GM18951 (cell line): ENCODE measurements around the gene POC1B.

ENCODE experiments used
- POLR2A ChIP-seq: IDR thresholded peaks from 4 replicates; pipeline ENCODE4 v1.6.1; 2011; ENCODE audit warnings: mild to moderate bottlenecking; ENCODE audit not compliant: insufficient read length, insufficient read depth; ENCODE audit errors: extremely low read depth
- in situ Hi-C: fragments of 300-500 bp; cut with MboI; formaldehyde crosslinking; loops from one replicate; pipeline ENCODE4 v1.12.0; 2022; ENCODE audit warnings: low sequenced_read_pairs, mixed read lengths, inconsistent platforms; ENCODE audit not compliant: unreplicated experiment

The POC1B gene

GRCh38 chr12:89524541-89525304 is 1.1 kb downstream of the POC1B start, which contains the start of gene GALNT4:
GALNT4 (minus strand) TSS chr12:89524796; CDS start chr12:89524549, 247 bp downstream.
- in situ Hi-C loops, result loop anchor here (5.0 to 25.0 kb wide), 4 partner anchors 50 to 988 kb away; no protein-coding TSS in a partner anchor

DNA sequence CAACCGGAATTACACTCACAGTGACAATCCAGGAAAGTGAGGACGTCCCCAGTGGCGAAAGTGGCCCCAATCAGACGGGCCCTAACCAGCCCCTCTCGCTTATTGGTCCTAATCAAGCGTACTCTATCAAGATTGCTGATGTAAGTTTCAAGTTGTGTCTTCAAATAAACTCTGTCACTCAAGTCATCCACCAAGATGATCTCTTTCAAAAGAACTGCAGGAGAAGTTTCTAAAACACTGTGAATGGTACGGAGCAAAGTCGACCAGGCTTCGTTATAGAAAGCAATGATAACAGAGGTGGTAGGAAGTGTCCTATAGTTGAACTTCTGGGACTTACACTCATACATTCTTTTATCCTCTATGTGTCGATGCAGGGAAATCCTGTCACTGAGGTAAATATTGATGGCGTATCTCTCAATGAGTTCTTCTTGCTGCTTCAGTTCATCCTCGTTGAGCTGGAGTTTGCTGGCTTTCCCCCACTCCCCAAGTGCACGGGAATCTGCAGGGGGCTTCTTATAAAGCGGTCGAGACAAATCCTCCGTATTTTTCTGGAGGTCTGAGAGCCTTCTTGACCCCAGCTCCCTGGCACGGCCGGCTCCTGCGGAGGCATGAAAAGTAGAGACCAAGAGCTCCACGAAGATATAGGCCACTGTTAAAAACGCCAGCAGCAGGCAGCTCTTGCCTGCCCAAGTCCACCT is 1.9 kb downstream of the POC1B start:
- no peak for TF ChIP-seq POLR2A
- in situ Hi-C loops, result loop anchor here (10.0 kb wide), 1 partner anchor 49 kb away; no protein-coding TSS in a partner anchor

More at GRCh38 chr12:89524541-89525304, 1.1 kb downstream of the POC1B start, which contains the start of gene GALNT4:
- TF ChIP-seq POLR2A, result peak; percentile 57

DNA sequence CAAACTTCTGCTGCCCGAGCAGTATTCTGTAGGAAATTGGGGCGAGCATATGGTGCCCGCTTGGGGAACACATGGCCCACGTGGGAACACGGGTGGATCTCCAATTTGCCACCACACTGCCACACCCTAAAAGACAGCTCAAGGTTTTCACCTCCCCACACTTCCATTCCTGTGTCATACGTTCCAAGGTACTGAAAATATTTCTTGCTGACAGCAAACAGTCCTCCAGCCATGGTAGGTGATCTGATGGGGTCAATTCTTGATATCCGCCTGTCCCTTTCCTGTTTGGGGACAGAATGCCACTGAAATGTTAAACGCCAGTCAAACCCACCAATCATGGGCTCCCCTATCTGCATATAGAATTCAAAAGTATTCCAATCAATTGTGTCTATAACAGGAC is 2.5 kb downstream of the POC1B start:
- in situ Hi-C loops, result loop anchor here (10.0 kb wide), 1 partner anchor 49 kb away; no protein-coding TSS in a partner anchor
- no peak for TF ChIP-seq POLR2A

GRCh38 chr12:89521364-89522223 is 4.3 kb downstream of the POC1B start:
- no peak for TF ChIP-seq POLR2A
- in situ Hi-C loops, result loop anchor here (10.0 kb wide), 1 partner anchor 47 kb away; no protein-coding TSS in a partner anchor

DNA sequence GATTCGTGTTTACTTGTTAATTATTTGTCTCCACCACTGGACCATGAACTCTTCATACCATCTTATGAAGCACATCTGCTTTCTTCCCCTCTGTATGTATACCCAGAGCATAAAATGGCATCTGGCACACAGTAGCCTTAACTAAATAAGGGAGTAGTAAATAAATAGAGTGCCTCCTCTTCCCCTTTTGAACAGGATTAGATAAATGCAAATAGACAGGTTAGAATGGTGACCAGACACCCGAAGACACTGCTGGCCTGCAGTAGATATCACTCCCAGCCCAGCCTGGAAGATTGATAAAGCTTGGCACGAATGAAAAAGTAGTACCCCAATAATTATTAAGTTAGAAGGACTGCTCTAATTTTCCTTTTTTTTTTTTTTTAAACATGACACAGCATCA is 8.1 kb downstream of the POC1B start:
- TF ChIP-seq POLR2A, result no peak
- in situ Hi-C loops, result no loop called here

DNA sequence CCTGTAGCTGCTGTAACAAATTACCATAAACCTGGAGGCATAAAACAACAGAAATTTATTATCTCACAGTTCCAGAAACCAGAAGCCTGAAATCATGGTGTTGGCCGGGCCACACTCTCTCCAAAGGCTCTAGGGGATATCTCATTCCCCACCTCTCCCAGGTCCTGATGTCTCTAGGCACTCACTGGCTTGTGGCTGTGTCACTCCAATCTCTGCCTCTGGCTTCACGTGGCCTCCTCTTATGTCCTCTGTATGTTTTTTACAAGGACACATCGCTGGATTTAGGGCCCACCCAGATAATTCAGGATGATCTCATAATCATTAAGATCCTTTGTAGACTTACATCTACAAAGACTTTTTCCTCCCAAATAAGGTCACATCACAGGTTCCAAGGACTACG is 9.2 kb downstream of the POC1B start:
- TF ChIP-seq POLR2A, result no peak
- in situ Hi-C loops, result no loop called here

DNA sequence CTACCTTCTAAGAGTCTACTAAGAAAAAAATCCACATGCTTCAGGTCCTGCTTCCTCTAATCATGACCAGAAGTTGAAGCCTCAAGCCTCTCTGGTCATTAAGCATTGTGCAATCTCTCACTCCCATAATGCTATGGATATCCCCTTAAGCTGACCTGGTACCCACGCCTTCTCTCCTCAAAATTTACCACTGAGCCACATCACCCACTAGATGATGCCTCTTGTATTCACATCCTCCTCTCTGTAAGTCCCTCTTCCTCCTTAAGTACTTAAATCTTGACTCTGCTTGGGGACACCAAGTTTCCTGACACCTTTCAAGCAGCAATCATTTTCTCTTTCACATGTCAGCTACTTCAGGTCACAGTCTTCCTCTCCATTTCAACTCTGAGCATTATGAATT is 11.1 kb downstream of the POC1B start:
- TF ChIP-seq POLR2A, result no peak
- in situ Hi-C loops, result no loop called here

- in situ Hi-C loops, result no loop called here
- TF ChIP-seq POLR2A, result no peak
These were observed 12.3 kb downstream of the POC1B start for GRCh38 chr12:89513544-89513943.

DNA sequence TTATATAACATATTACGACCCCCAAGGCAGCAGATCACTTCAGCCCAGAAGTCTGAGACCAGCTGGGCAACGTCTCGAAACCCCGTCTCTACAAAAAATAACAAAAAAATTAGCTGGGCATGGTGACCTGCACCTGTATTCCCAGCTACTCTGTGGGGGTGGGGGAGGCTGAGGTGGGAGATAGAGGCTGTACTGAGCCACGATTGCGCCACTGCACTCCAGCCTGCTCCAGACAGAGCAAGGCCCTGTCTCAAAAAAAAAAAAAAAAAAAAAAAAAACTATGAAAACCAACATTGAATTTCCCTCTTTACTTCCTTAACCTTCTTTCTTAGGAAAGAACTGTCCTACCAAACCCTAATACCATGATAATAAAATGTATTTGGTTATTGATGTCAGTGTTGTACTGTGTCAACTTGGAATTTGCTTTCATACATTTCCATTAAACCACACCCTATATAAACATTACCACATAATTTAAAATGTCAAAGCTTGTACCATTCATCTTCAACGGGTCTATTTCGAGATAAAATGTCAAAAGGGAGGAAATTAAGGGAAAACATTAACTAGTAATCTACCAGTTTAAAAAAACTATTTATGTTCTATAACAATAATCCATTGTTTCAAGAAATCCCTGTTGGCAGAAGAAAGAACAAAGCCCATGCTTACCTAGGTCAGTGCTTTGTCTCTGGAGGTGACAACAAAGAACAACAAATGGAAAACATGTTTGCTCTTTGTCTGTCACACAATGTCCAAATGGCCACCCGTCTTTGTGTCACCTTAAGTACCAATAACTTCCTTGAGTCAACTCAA is 18.6 kb downstream of the POC1B start:
- in situ Hi-C loops, result no loop called here

DNA sequence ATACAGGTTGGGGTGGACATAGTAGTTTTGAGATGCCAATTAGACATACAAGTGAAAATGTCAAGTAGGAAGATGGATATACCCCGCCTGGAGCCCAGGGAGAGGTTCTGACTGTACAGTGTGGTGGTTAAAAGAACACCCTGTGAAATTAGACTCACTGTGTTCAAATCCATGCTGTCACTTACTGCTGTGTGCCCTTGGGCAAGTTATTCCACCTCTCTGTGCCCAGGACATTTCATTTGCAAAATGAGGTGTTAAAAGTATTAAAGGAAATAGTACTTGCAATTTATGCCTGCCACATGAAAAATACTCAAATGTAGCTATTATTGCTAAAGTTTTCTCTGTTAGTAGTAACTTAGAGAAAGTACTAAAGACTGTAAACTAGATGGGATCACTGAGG is 19.8 kb downstream of the POC1B start:
- in situ Hi-C loops, result no loop called here
- no peak for TF ChIP-seq POLR2A

More for the DNA sequence above, 18.6 kb downstream of the POC1B start:
- TF ChIP-seq POLR2A, result no peak

DNA sequence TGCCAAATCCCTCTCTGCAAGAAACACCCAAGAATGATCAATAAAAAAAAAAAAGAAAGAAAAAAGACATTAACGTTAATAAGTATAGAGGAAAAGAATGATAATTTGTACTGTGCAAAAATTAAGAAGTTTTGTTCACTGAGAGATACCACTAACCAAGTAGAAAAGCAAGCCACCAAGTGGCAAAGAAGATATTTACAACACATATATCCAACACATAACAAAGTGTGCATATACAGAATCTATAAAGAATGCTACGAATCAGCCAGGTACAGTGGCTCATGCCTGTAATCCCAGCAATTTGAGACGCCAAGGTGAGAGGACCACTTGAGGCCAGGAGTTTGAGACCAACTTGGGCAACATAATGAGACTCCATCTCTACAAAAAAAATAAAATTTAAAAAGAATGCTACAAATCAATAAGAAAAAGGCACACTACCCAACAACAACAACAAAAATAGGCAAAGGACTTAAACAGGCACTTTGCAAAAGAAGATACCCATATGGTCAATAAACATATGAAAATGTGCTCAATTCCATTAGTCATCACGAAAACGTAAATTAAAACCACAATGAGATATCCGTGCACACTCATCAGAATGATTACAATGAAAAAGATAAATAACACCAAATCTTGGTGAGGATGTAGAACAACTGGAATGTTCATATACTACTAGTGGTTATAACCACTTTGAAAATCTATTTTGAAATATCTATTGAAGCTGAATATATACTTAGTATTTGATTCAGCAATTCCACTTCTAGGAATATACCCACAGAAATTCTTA is 21.1 kb downstream of the POC1B start:
- no peak for TF ChIP-seq POLR2A
- in situ Hi-C loops, result no loop called here
